ENCODE results near the gene HECTD1.

- no peak for TF ChIP-seq CTCF (IDR thresholded peaks at IDR 0.05)
- TF ChIP-seq POLR2AphosphoS5 (IDR thresholded peaks at IDR 0.05): no peak
Observed at GRCh38 chr14:31078766-31079165, 128.8 kb downstream of the HECTD1 start.

Measured in stomach (tissue), 4 donors.